WI38 (cell line): ENCODE measurements around the gene GALNT3.

Source experiments
- H3K4me3 ChIP-seq: 2 replicates; pipeline ENCODE4 v1.5.1; 2011; ENCODE audit warnings: low read depth, mild to moderate bottlenecking, control low read depth, low read length
- TF ChIP-seq, protein P1 (sequence below): IDR thresholded peaks from 2 replicates; pipeline ENCODE4 v1.5.1; 2012; ENCODE audit warnings: low read depth, mild to moderate bottlenecking, control low read depth, low read length

GALNT3 gene

GRCh38 chr2:165725421-165725820 is 68.6 kb downstream of the GALNT3 start:
- no peak overlapping the region for H3K4me3 ChIP-seq
- TF ChIP-seq, protein P1, sequence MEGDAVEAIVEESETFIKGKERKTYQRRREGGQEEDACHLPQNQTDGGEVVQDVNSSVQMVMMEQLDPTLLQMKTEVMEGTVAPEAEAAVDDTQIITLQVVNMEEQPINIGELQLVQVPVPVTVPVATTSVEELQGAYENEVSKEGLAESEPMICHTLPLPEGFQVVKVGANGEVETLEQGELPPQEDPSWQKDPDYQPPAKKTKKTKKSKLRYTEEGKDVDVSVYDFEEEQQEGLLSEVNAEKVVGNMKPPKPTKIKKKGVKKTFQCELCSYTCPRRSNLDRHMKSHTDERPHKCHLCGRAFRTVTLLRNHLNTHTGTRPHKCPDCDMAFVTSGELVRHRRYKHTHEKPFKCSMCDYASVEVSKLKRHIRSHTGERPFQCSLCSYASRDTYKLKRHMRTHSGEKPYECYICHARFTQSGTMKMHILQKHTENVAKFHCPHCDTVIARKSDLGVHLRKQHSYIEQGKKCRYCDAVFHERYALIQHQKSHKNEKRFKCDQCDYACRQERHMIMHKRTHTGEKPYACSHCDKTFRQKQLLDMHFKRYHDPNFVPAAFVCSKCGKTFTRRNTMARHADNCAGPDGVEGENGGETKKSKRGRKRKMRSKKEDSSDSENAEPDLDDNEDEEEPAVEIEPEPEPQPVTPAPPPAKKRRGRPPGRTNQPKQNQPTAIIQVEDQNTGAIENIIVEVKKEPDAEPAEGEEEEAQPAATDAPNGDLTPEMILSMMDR = no peak

DNA sequence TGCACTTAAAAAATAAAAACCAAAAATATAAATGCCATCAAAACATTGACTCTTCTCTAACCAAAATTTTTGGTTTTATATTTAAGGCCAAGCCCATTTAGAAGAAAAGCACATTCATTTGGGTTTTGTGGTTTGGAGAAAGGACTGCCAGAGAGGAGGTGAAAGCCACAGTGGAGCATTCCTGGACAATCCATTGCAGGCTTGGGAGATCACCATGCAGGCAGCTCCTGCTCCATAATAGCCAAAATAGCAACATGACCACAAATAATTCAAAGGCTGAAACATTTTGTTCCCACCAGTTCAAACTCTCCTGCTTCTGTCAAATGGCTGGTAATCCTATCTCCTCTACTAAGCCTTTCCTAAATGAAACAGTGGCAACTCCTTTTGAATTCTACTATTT is 73.5 kb downstream of the GALNT3 start:
- H3K4me3 ChIP-seq = no peak overlapping the region
- TF ChIP-seq, protein P1 = no peak

GRCh38 chr2:165718610-165719210 is 75.3 kb downstream of the GALNT3 start:
- H3K4me3 ChIP-seq = no peak overlapping the region
- TF ChIP-seq, protein P1 = no peak

DNA sequence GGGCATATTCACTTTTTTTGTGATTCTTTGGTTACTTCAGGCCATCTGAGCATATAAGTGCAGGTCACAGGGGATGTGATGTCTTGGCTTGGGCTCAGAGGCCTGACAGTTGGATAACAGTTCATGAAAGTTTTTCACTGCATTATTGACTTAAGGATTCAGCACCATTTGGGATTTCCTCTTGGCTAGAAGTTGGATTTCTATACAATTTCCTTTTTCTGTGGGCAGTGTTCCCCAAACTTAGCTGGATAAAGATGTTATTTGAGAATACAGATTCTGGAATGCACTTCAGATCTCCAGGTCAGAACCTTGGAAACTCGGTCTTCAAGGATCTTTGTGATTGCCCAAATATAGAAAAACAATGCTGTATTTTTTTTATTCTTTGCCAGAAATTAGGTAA is 78.0 kb downstream of the GALNT3 start:
- TF ChIP-seq, protein P1 = no peak
- no peak overlapping the region for H3K4me3 ChIP-seq

- TF ChIP-seq, protein P1 = no peak
Observed at GRCh38 chr2:165706960-165707487, 87.0 kb downstream of the GALNT3 start.

GRCh38 chr2:165701147-165701546 is 92.9 kb downstream of the GALNT3 start:
- TF ChIP-seq, protein P1 = no peak
- no peak overlapping the region for H3K4me3 ChIP-seq

More at GRCh38 chr2:165706960-165707487, 87.0 kb downstream of the GALNT3 start:
- H3K4me3 ChIP-seq = no peak overlapping the region

DNA sequence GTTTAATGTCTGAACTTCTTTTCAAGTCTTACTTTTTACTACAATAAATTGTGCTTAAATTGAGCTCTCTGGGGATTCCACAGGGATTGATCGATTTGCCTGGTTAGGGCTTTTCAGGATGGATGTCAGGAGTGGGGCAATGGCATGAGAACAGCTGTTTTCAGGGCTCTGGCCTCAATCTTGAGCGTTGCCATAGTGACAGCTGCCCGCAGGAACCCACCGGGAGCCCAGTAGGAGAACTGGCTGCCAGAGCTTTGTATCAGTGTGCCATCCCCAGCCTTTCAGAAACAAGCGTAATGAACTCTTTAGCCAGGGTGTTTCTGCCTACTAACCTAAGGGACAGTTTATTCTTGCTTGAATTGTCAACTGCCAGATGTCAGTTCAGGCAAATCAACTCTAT is 93.5 kb downstream of the GALNT3 start:
- no peak overlapping the region for H3K4me3 ChIP-seq
- TF ChIP-seq, protein P1 = no peak
